Stomach (tissue), 9 donors: ENCODE results near the gene NIM1K. TPM values are rescaled to one million over a fixed set of nuclear protein-coding genes. Genes with fewer than 3 reads are reported as not detected.

Source experiments
- DNase-seq, 2 donors: peaks; one replicate each; pipeline versions ENCODE4 v3.0.0 to v3.0.0-alpha.2; 2013 to 2019
- H3K27ac ChIP-seq, 5 donors: fragments of 200-600 bp in 4 of 5; sonication (generic) in 4 of 5; one replicate each; pipeline ENCODE4 v1.5.1; 2013 to 2019; ENCODE audit warnings: mild to moderate bottlenecking in 1 of 5, moderate library complexity in 1 of 5
- H3K27me3 ChIP-seq, 3 donors: fragments of 200-600 bp; sonication (generic); one replicate each; pipeline ENCODE4 v1.5.1; 2017 to 2019; ENCODE audit warnings: mixed run types in 1 of 3
- H3K36me3 ChIP-seq, 4 donors: fragments of 200-600 bp; sonication (generic); 1 replicate in 3 of 4; 2 replicates in 1 of 4; pipeline ENCODE4 v1.5.1; 2016 to 2019
- H3K4me1 ChIP-seq, 4 donors: fragments of 200-600 bp; sonication (generic); one replicate each; pipeline ENCODE4 v1.5.1; 2016 to 2019
- H3K4me3 ChIP-seq, 4 donors: fragments of 200-600 bp; sonication (generic) in 3 of 4; one replicate each; pipeline ENCODE4 v1.5.1; 2016 to 2019; ENCODE audit warnings: mild to moderate bottlenecking in 1 of 4
- H3K9me3 ChIP-seq, 4 donors: fragments of 200-600 bp; sonication (generic); one replicate each; pipeline ENCODE4 v1.5.1; 2016 to 2019
- CTCF ChIP-seq, 7 experiments: fragments of 450-650 bp in 4 of 7; fragments of 200-600 bp in 3 of 7; sonication (generic) in 3 of 7; IDR thresholded peaks; one replicate each; pipeline ENCODE4 v1.5.1; 2016 to 2019; ENCODE audit warnings: antibody characterized with exemption in 7 of 7, control low read depth in 2 of 7, mild to moderate bottlenecking in 1 of 7
- EP300 ChIP-seq: sonication (generic); formaldehyde crosslinking; IDR thresholded peaks from one replicate; pipeline ENCODE4 v1.6.1; 2017; ENCODE audit warnings: antibody characterized with exemption
- POLR2A ChIP-seq, 4 donors: fragments of 450-650 bp; IDR thresholded peaks; one replicate each; pipeline ENCODE4 v1.6.1; 2016; ENCODE audit warnings: antibody characterized with exemption in 4 of 4, control low read depth in 2 of 4, mild to moderate bottlenecking in 1 of 4, moderate library complexity in 1 of 4
- POLR2AphosphoS5 ChIP-seq, 3 donors: sonication (generic); formaldehyde crosslinking; IDR thresholded peaks; one replicate each; pipeline ENCODE4 v1.6.1; 2016; ENCODE audit warnings: antibody characterized with exemption in 3 of 3
- WGBS, 5 donors: extraction: QIAGEN DNeasy Blood & Tissue Kit in 3 of 5; methylation state at CpG; one replicate each; pipeline versions ENCODE4 v1.1.5 to v1.1.7; 2013 to 2018; 5-methylcytosine and 5-hydroxymethylcytosine counted together
- intact Hi-C: fragments of 100-400 bp; cut with DNase I; formaldehyde crosslinking; loops from one replicate; pipeline ENCODE4 v1.15.1; 2023; ENCODE audit warnings: low total_unique reads
- polyA plus RNA-seq, 3 donors: library from polyadenylated mRNA; stranded (reverse); fragments of 200-250 nt; gene quantifications; one replicate each; pipeline ENCODE4 v1.2.3, GENCODE V29; 2013
- total RNA-seq, 5 donors: library from RNA; depleted of rRNA; stranded (reverse); fragments of >200 nt; gene quantifications; one replicate each; pipeline versions ENCODE4 v1.1.0 to v1.2.3, GENCODE V29; 2014 to 2016
- donor health status: healthy with polysubstance abuse.
- donor health status: Bipolar disorder and iron deficiency.
- donor health status: healthy.

The NIM1K gene
- total and polyA plus RNA-seq, 8 donors, result 0.43 to 3.5 (median 0.74) TPM; not detected in 2

DNA sequence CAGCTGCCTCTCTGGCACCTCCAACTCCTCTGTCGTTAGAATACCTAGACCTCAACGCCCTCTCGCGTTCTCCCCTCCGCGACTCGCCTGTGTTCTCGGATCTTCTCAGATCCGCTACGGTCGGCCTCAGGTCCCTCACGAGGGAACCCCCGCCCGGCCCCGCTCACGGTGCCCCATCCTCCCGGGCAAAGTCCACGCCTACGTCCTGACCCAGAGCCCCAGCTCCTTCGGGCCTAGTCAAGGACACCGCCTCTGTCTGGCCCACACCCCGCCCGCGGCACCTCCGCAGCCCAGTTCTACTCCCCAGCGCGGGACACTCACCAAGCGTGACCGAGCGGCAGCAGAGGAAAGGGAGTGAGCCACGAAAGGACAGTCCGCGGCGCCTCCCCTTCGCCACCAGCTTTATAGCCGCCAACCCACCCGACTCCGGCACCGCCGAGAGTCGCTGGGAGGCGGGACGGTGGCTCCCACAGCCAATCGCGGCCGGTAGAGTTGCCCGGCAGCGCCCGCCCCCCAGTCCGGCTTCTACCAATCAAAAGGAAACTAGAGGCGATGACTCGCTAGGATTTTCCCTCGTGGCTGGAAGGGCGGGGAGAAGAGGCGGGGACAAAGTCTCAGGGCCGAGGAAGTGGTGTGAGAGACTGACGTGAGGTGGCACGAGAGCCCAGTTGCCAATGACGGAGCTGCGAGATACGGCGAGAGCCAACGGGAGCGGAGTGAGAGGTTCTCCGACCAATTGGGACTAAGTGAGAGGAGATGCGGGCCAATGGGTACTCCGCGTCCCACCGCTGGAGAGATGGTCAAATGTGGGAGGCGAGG, 121.2 kb downstream of the NIM1K start, which contains the start of gene HMGCS1:
TSS of gene HMGCS1 (minus strand) at position 378 of the 819 bp plus-strand sequence. CDS start 14,447 bp downstream, outside the sequence.
- TF ChIP-seq POLR2A (IDR thresholded peaks at IDR 0.05) (peak in 2 of 4 donors; percentile 91 to 96), POLR2AphosphoS5 (IDR thresholded peaks at IDR 0.05) (peak; percentile 74 to 97 (median 97)), CTCF (IDR thresholded peaks at IDR 0.05) (no peak)
- H3K27me3 ChIP-seq, result no peaks in the 10 kb centered on the region
- intact Hi-C loops, result no loop called here
- 0 to 1% (median 0%) methylated on average over 56 to 70 of the region's 70 CpGs for WGBS, 5 donors
- peak within 1 kb of the TSS; percentile 87 to 95 (median 95) for H3K27ac ChIP-seq
- H3K9me3 ChIP-seq, result no peaks in the 10 kb centered on the region
- no peaks in the 10 kb centered on the region for H3K36me3 ChIP-seq
- H3K4me1 ChIP-seq, result peaks cover 22 to 53% (median 44%) of the 10 kb centered on the region in 4 donors
- peak; percentile 98 to 100 for DNase-seq
- H3K4me3 ChIP-seq, result peak within 1 kb of the TSS; percentile 83 to 96 (median 90)

DNA sequence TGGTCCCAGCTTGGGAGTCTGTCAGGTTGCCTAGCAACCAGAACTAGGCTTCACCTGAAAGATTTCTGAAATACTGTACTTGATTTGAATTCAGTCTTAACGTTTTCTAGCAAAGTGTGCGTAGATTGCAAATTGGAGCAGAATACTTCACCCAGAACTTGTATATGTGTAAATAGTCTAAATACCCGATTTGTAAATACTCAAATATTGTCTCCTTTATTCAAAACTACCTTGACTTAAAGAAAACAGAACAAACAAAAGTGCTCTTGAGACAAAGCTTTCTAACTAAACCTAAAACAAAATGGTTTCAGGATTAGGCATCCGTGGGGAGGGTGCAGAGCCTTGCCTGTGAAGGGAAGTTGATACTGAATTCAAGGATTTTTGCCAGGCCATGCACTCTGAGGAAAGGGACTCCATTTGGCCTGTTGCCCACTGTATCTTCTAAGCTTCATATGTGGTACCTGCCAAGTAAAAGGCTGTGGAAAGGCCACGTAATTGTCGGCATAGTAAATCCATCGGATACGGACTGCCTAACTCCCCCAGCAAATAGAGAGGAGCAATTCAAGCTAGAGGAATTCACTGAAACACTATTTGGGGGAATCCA, 121.9 kb downstream of the NIM1K start:
- Histone ChIP-seq H3K36me3 (no peaks in the 10 kb centered on the region), H3K4me3 (peak overlapping the region; percentile 83 to 96 (median 90)), H3K27me3 (no peaks in the 10 kb centered on the region), H3K9me3 (no peaks in the 10 kb centered on the region), H3K27ac (peak overlapping the region; percentile 67 to 95 (median 95)), H3K4me1 (peaks cover 22 to 46% (median 37%) of the 10 kb centered on the region in 4 donors)
- TF ChIP-seq EP300 (no peak), POLR2A (IDR thresholded peaks at IDR 0.05) (no peak), CTCF (IDR thresholded peaks at IDR 0.05) (no peak), POLR2AphosphoS5 (IDR thresholded peaks at IDR 0.05) (no peak)
- intact Hi-C loops, result no loop called here
- WGBS, 5 donors, result 25 to 54% (median 32%) methylated on average over 8 of the region's 8 CpGs
- peak in 1 of 2 donors; percentile 58 for DNase-seq

DNA sequence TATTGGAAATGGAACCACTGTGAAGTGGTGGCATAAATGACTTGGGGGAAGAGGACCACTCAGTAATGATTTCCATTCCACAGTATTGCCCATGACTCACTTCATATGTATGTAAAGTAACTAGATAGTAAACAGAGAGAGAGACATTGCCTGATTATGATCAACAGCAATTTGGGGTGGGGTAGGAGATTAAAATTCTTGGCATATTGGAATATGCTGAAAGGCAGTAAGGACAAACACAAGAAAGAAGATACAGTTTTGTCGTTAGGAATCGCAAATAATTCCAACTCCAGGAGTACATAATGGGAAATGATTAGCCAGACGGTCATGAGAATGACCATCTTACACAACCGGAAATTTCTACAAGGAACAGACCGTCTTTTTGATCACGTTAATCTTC, 122.7 kb downstream of the NIM1K start:
- Histone ChIP-seq H3K9me3 (no peaks in the 10 kb centered on the region), H3K36me3 (no peaks in the 10 kb centered on the region), H3K4me1 (peaks cover 21 to 38% (median 30%) of the 10 kb centered on the region in 4 donors), H3K27me3 (no peaks in the 10 kb centered on the region), H3K4me3 (no peak overlapping the region), H3K27ac (no peak overlapping the region)
- intact Hi-C loops, result no loop called here
- no peak for DNase-seq
- TF ChIP-seq POLR2AphosphoS5 (IDR thresholded peaks at IDR 0.05) (no peak), POLR2A (IDR thresholded peaks at IDR 0.05) (no peak), EP300 (no peak), CTCF (IDR thresholded peaks at IDR 0.05) (no peak)
- WGBS, 5 donors, result 90 to 98% (median 93%) methylated on average over 6 of the region's 6 CpGs

DNA sequence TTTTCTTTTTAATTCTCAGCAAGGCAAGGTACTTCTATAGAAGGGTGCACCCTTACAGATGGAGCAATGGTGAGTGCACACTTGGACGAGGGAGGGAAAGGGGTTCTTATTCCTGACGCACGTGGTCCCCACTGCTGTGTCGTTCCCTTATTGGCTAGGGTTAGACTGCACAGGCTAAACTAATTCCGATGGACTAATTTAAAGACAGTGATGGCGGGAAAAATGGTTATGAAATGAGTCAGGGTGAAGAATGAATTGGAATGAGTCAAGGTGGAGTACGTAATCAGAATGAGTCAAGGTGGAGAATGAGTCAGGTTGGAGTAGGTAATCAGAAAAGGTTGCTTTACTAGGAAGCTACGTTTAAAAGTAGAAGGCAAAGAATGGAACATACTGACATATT, 123.2 kb downstream of the NIM1K start:
- Histone ChIP-seq H3K4me3 (no peak overlapping the region), H3K27ac (peak overlapping the region in 1 of 5 donors; percentile 50), H3K9me3 (no peaks in the 10 kb centered on the region), H3K4me1 (peaks cover 16 to 33% (median 27%) of the 10 kb centered on the region in 4 donors), H3K27me3 (no peaks in the 10 kb centered on the region), H3K36me3 (no peaks in the 10 kb centered on the region)
- intact Hi-C loops, result no loop called here
- peak in 1 of 2 donors; percentile 44 for DNase-seq
- 73 to 83% (median 81%) methylated on average over 8 of the region's 8 CpGs for WGBS, 5 donors
- TF ChIP-seq POLR2AphosphoS5 (IDR thresholded peaks at IDR 0.05) (no peak), POLR2A (IDR thresholded peaks at IDR 0.05) (no peak), CTCF (IDR thresholded peaks at IDR 0.05) (no peak), EP300 (no peak)
